ENCODE results near the gene SUFU. TPM values are rescaled to one million over a fixed set of nuclear protein-coding genes. Genes with fewer than 3 reads are reported as not detected.
A peak's percentile ranks its signal among the peaks of the same experiment; 100 is the strongest.

SUFU gene
- total RNA-seq, 4 donors from 2014 or later = 5.0 to 8.9 (median 6.8) TPM

GRCh38 chr10:102595293-102595692 lies 91.5 kb downstream of the SUFU start:
- H3K36me3 ChIP-seq = peaks cover 2 to 80% (median 5%) of the 10 kb centered on the region in 3 donors
- H3K9me3 ChIP-seq = no peaks in the 10 kb centered on the region
- H3K4me3 ChIP-seq = no peak overlapping the region
- peak overlapping the region in 1 of 4 donors; percentile 6 for H3K27ac ChIP-seq
- no peak for TF ChIP-seq POLR2A (IDR thresholded peaks at IDR 0.05)
- TF ChIP-seq CTCF (IDR thresholded peaks at IDR 0.05) = no peak
- intact Hi-C loops (cut with DNase I) = no loop called here
- H3K4me1 ChIP-seq = peaks cover 0 to 63% (median 44%) of the 10 kb centered on the region in 3 donors
- 47 to 53% methylated on average over 2 of the region's 2 CpGs for WGBS, 2 donors
- H3K27me3 ChIP-seq = no peaks in the 10 kb centered on the region
- no peak for DNase-seq

GRCh38 chr10:102595897-102596296 lies 92.1 kb downstream of the SUFU start:
- DNase-seq = no peak
- no peak for TF ChIP-seq CTCF (IDR thresholded peaks at IDR 0.05)
- TF ChIP-seq POLR2A (IDR thresholded peaks at IDR 0.05) = no peak
- Histone ChIP-seq H3K36me3 (peaks cover 2 to 86% (median 5%) of the 10 kb centered on the region in 3 donors), H3K27ac (peak overlapping the region in 1 of 4 donors; percentile 79), H3K4me3 (no peak overlapping the region), H3K4me1 (peaks cover 0 to 69% (median 50%) of the 10 kb centered on the region in 3 donors), H3K9me3 (no peaks in the 10 kb centered on the region), H3K27me3 (no peaks in the 10 kb centered on the region)
- intact Hi-C loops (cut with DNase I) = no loop called here
- 90% methylated on average over 2 of the region's 4 CpGs; no CpG with 5 or more reads in 1 of the 2 donors for WGBS, 2 donors

GRCh38 chr10:102596506-102596971 lies 92.8 kb downstream of the SUFU start:
- Histone ChIP-seq H3K9me3 (no peaks in the 10 kb centered on the region), H3K27me3 (no peaks in the 10 kb centered on the region), H3K36me3 (peaks cover 2 to 92% (median 5%) of the 10 kb centered on the region in 3 donors), H3K4me3 (no peak overlapping the region), H3K4me1 (peaks cover 0 to 75% (median 57%) of the 10 kb centered on the region in 3 donors), H3K27ac (peak overlapping the region in 3 of 4 donors; percentile 46 to 79 (median 76))
- peak; percentile 15 to 87 (median 80) for TF ChIP-seq CTCF (IDR thresholded peaks at IDR 0.05)
- TF ChIP-seq POLR2A (IDR thresholded peaks at IDR 0.05) = no peak
- intact Hi-C loops (cut with DNase I) = no loop called here
- no peak for DNase-seq
- WGBS, 2 donors = 30% methylated on average over 2 of the region's 3 CpGs; no CpG with 5 or more reads in 1 of the 2 donors

GRCh38 chr10:102597131-102597991 lies 93.6 kb downstream of the SUFU start:
- no peaks in the 10 kb centered on the region for H3K9me3 ChIP-seq
- 59 to 82% methylated on average over 6 to 15 of the region's 16 CpGs for WGBS, 2 donors
- H3K27me3 ChIP-seq = no peaks in the 10 kb centered on the region
- H3K27ac ChIP-seq = peak overlapping the region in 3 of 4 donors; percentile 5 to 79 (median 76)
- peaks cover 0 to 82% (median 65%) of the 10 kb centered on the region in 3 donors for H3K4me1 ChIP-seq
- H3K36me3 ChIP-seq = peaks cover 2 to 96% (median 5%) of the 10 kb centered on the region in 3 donors
- TF ChIP-seq CTCF (IDR thresholded peaks at IDR 0.05) = no peak
- TF ChIP-seq POLR2A (IDR thresholded peaks at IDR 0.05) = no peak
- no peak overlapping the region for H3K4me3 ChIP-seq
- intact Hi-C loops (cut with DNase I) = no loop called here
- DNase-seq = no peak

- TF ChIP-seq CTCF (IDR thresholded peaks at IDR 0.05) (no peak), POLR2A (IDR thresholded peaks at IDR 0.05) (no peak)
- DNase-seq = no peak
- 60 to 72% methylated on average over 8 of the region's 8 CpGs for WGBS, 2 donors
- H3K27ac ChIP-seq = peak overlapping the region in 2 of 4 donors; percentile 19 to 76
- H3K4me1 ChIP-seq = peaks cover 0 to 84% (median 67%) of the 10 kb centered on the region in 3 donors
- no peaks in the 10 kb centered on the region for H3K27me3 ChIP-seq
- no peaks in the 10 kb centered on the region for H3K9me3 ChIP-seq
- peaks cover 2 to 96% (median 5%) of the 10 kb centered on the region in 3 donors for H3K36me3 ChIP-seq
- no peak overlapping the region for H3K4me3 ChIP-seq
- intact Hi-C loops (cut with DNase I) = no loop called here
Measured at GRCh38 chr10:102598243-102598642, 94.5 kb downstream of the SUFU start.

All from esophagus squamous epithelium (tissue), 5 donors.